T-helper 1 cell treated with Interleukin-12 subunit alpha and Interleukin-12 subunit beta and Interleukin-4 antibody, amounts not matched to agents 30 ng/mL and 1 ng/mL, for 36 hours (primary cell): Measurements from ENCODE around the gene SLC10A7. TPM values are rescaled to one million over a fixed set of nuclear protein-coding genes. Genes with fewer than 3 reads are reported as not detected.

Experiments
- intact Hi-C: fragments of 100-400 bp; cut with micrococcal nuclease; formaldehyde crosslinking; loops from one replicate; pipeline ENCODE4 v1.15.1; 2024
- total RNA-seq: library from RNA; stranded (reverse); gene quantifications from 2 replicates; pipeline ENCODE4 v1.2.3, GENCODE V29; 2022

Gene SLC10A7
- total RNA-seq, 1 donor from 2014 or later, result 26.9 TPM

GRCh38 chr4:146273204-146273901 lies 248.4 kb downstream of the SLC10A7 start:
- intact Hi-C loops, result no loop called here

- intact Hi-C loops, result no loop called here
Observed at GRCh38 chr4:146271466-146271865, 250.3 kb downstream of the SLC10A7 start.

- intact Hi-C loops, result no loop called here
Observed at GRCh38 chr4:146269228-146269653, 252.5 kb downstream of the SLC10A7 start.

- intact Hi-C loops, result no loop called here
Observed at GRCh38 chr4:146267826-146268225, 253.9 kb downstream of the SLC10A7 start.

GRCh38 chr4:146265950-146266490 lies 255.7 kb downstream of the SLC10A7 start:
- intact Hi-C loops, result no loop called here

GRCh38 chr4:146263793-146264192 lies 257.9 kb downstream of the SLC10A7 start:
- intact Hi-C loops, result no loop called here

- intact Hi-C loops, result no loop called here
Observed at GRCh38 chr4:146261041-146261440, 260.7 kb downstream of the SLC10A7 start.

- intact Hi-C loops, result no loop called here
Observed at GRCh38 chr4:146260521-146260920, 261.2 kb downstream of the SLC10A7 start.

- intact Hi-C loops, result no loop called here
Observed at GRCh38 chr4:146257511-146257910, 264.2 kb downstream of the SLC10A7 start.

GRCh38 chr4:146256328-146256727 lies 265.4 kb downstream of the SLC10A7 start:
- intact Hi-C loops, result no loop called here

GRCh38 chr4:146255874-146256273 lies 265.9 kb downstream of the SLC10A7 start:
- intact Hi-C loops, result no loop called here

GRCh38 chr4:146255463-146255862 lies 266.3 kb downstream of the SLC10A7 start:
- intact Hi-C loops, result no loop called here

GRCh38 chr4:146252969-146253611 lies 268.6 kb downstream of the SLC10A7 start:
- intact Hi-C loops, result no loop called here

- intact Hi-C loops, result no loop called here
Observed at GRCh38 chr4:146247356-146247755, 274.4 kb downstream of the SLC10A7 start.

GRCh38 chr4:146246381-146246780 lies 275.4 kb downstream of the SLC10A7 start:
- intact Hi-C loops, result no loop called here

GRCh38 chr4:146245850-146246249 lies 275.9 kb downstream of the SLC10A7 start:
- intact Hi-C loops, result no loop called here

- intact Hi-C loops, result no loop called here
Observed at GRCh38 chr4:146245246-146245645, 276.5 kb downstream of the SLC10A7 start.

- intact Hi-C loops, result no loop called here
Observed at GRCh38 chr4:146244496-146244895, 277.2 kb downstream of the SLC10A7 start.

GRCh38 chr4:146243883-146244277 lies 277.9 kb downstream of the SLC10A7 start:
- intact Hi-C loops, result loop anchor here (2.0 kb wide), 4 partner anchors 67 to 277 kb away; partner anchors contain the start of gene SLC10A7

GRCh38 chr4:146243141-146243882 lies 278.4 kb downstream of the SLC10A7 start:
- intact Hi-C loops, result loop anchor here (2.0 kb wide), 4 partner anchors 67 to 277 kb away; partner anchors contain the start of gene SLC10A7

GRCh38 chr4:146238107-146238506 lies 283.6 kb downstream of the SLC10A7 start:
- intact Hi-C loops, result no loop called here

- intact Hi-C loops, result no loop called here
Observed at GRCh38 chr4:146237092-146237491, 284.6 kb downstream of the SLC10A7 start.
